SU-DHL-6 (cell line): Measurements from ENCODE around the gene KCNK13.

Source experiments
- EZH2phosphoT487 ChIP-seq: fragments of 200-600 bp; sonication (generic), shearing (Covaris generic); conservative IDR thresholded peaks from 2 replicates; pipeline ENCODE4 v1.6.1; 2018; ENCODE audit warnings: mild to moderate bottlenecking, antibody characterized with exemption, low read length, moderate library complexity, mixed read lengths
- TF ChIP-seq, protein P1 (sequence below): fragments of 200-600 bp; sonication (generic); IDR thresholded peaks from one replicate; pipeline ENCODE4 v1.5.1; 2017; ENCODE audit warnings: antibody characterized with exemption, mild to moderate bottlenecking, low read length, moderate library complexity; ENCODE audit not compliant: insufficient read depth, poor library complexity, severe bottlenecking

- TF ChIP-seq EZH2phosphoT487 = no peak
- TF ChIP-seq, protein P1, sequence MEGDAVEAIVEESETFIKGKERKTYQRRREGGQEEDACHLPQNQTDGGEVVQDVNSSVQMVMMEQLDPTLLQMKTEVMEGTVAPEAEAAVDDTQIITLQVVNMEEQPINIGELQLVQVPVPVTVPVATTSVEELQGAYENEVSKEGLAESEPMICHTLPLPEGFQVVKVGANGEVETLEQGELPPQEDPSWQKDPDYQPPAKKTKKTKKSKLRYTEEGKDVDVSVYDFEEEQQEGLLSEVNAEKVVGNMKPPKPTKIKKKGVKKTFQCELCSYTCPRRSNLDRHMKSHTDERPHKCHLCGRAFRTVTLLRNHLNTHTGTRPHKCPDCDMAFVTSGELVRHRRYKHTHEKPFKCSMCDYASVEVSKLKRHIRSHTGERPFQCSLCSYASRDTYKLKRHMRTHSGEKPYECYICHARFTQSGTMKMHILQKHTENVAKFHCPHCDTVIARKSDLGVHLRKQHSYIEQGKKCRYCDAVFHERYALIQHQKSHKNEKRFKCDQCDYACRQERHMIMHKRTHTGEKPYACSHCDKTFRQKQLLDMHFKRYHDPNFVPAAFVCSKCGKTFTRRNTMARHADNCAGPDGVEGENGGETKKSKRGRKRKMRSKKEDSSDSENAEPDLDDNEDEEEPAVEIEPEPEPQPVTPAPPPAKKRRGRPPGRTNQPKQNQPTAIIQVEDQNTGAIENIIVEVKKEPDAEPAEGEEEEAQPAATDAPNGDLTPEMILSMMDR = no peak
Measured at GRCh38 chr14:90105756-90106155, 44.0 kb downstream of the KCNK13 start.
